PC-3 (cell line): ENCODE data around the gene SULT4A1. TPM values are rescaled to one million over a fixed set of nuclear protein-coding genes. Genes with fewer than 3 reads are reported as not detected.

ENCODE experiments used
- ATAC-seq: fragments of 200-7000 bp; cut with Tn5 transposase; 2 replicates; pipeline ENCODE4 v1.9.1; 2020; ENCODE audit warnings: mild to moderate bottlenecking, moderate library complexity
- BruUV-seq: library from RNA; stranded (reverse); fragments of 400-500 nt; replicated peaks from 2 replicates; lab custom pipeline; 2021; lab: Mats Ljungman, UMichigan
- CTCF ChIA-PET: fragments of 300-600 bp; sonication (Branson Sonifier 250); formaldehyde crosslinking; loops from one replicate; lab custom pipeline; 2022; ENCODE audit warnings: antibody characterized with exemption; lab: Charles Lee
- POLR2A ChIA-PET: fragments of 300-600 bp; sonication (Branson Sonifier 250); formaldehyde crosslinking; loops from one replicate; lab custom pipeline; 2022; ENCODE audit warnings: antibody characterized with exemption; ENCODE audit not compliant: unreplicated experiment; lab: Charles Lee
- DNase-seq: peaks from one replicate; pipeline ENCODE4 v3.0.0-alpha.2; 2015
- H2AFZ ChIP-seq: fragments of 300-600 bp; sonication (generic); 2 replicates; pipeline ENCODE4 v1.6.0; 2016; ENCODE audit warnings: antibody characterized with exemption, low read length
- H3F3A ChIP-seq: fragments of 300-600 bp; sonication (generic); one replicate; pipeline ENCODE4 v1.6.0; 2017; ENCODE audit warnings: antibody characterized with exemption, low read length, control low read depth, mild to moderate bottlenecking; ENCODE audit not compliant: unreplicated experiment
- H3K27ac ChIP-seq: fragments of 300-600 bp; sonication (generic); 2 replicates; pipeline ENCODE4 v1.5.1; 2016; ENCODE audit warnings: mild to moderate bottlenecking, low read length
- H3K27me3 ChIP-seq: fragments of 300-600 bp; sonication (generic); 2 replicates; pipeline ENCODE4 v1.6.1; 2016; ENCODE audit warnings: low read length, mixed read lengths
- H3K36me3 ChIP-seq: fragments of 300-600 bp; sonication (generic); 2 replicates; pipeline ENCODE4 v1.6.1; 2016; ENCODE audit warnings: low read depth, mixed run types, low read length, mixed read lengths
- H3K4me1 ChIP-seq: fragments of 300-600 bp; sonication (generic); 2 replicates; pipeline ENCODE4 v1.5.1; 2016; ENCODE audit warnings: low read length; ENCODE audit not compliant: insufficient read depth
- H3K4me2 ChIP-seq: fragments of 300-600 bp; sonication (generic); 2 replicates; pipeline ENCODE4 v1.6.0; 2016; ENCODE audit warnings: low read length
- H3K4me3 ChIP-seq: fragments of 300-600 bp; sonication (generic); 2 replicates; pipeline ENCODE4 v1.5.1; 2016; ENCODE audit warnings: mild to moderate bottlenecking, low read length, mixed read lengths
- H3K79me2 ChIP-seq: fragments of 300-600 bp; sonication (generic); 2 replicates; pipeline ENCODE4 v1.6.1; 2017; ENCODE audit warnings: low read length, mixed read lengths
- H3K9ac ChIP-seq: fragments of 300-600 bp; sonication (generic); 2 replicates; pipeline ENCODE4 v1.6.0; 2016; ENCODE audit warnings: mild to moderate bottlenecking, low read length
- H3K9me2 ChIP-seq: fragments of 300-600 bp; sonication (generic); replicated peaks from 2 replicates; pipeline ENCODE4 v1.6.1; 2016; ENCODE audit warnings: mixed run types, low read length, mixed read lengths
- H3K9me3 ChIP-seq: fragments of 300-600 bp; sonication (generic); 2 replicates; pipeline ENCODE4 v1.6.1; 2016; ENCODE audit warnings: low read length, mixed read lengths
- H4K20me1 ChIP-seq: fragments of 300-600 bp; sonication (generic); 2 replicates; pipeline ENCODE4 v1.6.1; 2016; ENCODE audit warnings: low read length, mixed read lengths
- CTCF ChIP-seq: fragments of 300-600 bp; sonication (generic); conservative IDR thresholded peaks from 2 replicates; pipeline ENCODE4 v1.5.1; 2017; ENCODE audit warnings: antibody characterized with exemption, low read depth, mild to moderate bottlenecking, low read length
- EZH2 ChIP-seq: fragments of 300-600 bp; sonication (generic); IDR thresholded peaks from one replicate; pipeline ENCODE4 v1.6.1; 2017; ENCODE audit warnings: antibody characterized with exemption, mild to moderate bottlenecking, low read length; ENCODE audit not compliant: unreplicated experiment
- EZH2phosphoT487 ChIP-seq: fragments of 300-600 bp; sonication (generic); IDR thresholded peaks from 2 replicates; pipeline ENCODE4 v1.6.1; 2018; ENCODE audit warnings: mild to moderate bottlenecking, antibody characterized with exemption, low read length, borderline replicate concordance
- intact Hi-C: fragments of 100-400 bp; cut with micrococcal nuclease; formaldehyde crosslinking; loops from 2 replicates; pipeline ENCODE4 v1.9.0; 2023
- total RNA-seq: library from RNA; depleted of rRNA; stranded (reverse); fragments of >200 nt; gene quantifications from 2 replicates; pipeline ENCODE4 v1.2.3, GENCODE V29; 2014

SULT4A1 gene
- total RNA-seq, 1 experiment from 2014 or later: not detected

- Histone ChIP-seq H3K9me3 (no peaks in the 10 kb centered on the region), H3K4me2 (no peak overlapping the region), H3F3A (no peaks in the 10 kb centered on the region), H3K79me2 (no peaks in the 10 kb centered on the region), H2AFZ (no peak overlapping the region), H3K9ac (no peak overlapping the region), H3K9me2 (no peaks in the 10 kb centered on the region), H3K4me1 (no peaks in the 10 kb centered on the region), H3K27ac (no peak overlapping the region), H4K20me1 (no peaks in the 10 kb centered on the region), H3K27me3 (peaks cover 5% of the 10 kb centered on the region; the same call in 1 of the 2 replicates), H3K4me3 (no peak overlapping the region), H3K36me3 (no peaks in the 10 kb centered on the region)
- intact Hi-C loops: no loop called here
- POLR2A ChIA-PET: no interaction called here
- ATAC-seq (no peak), DNase-seq (no peak)
- no TSS peak for BruUV-seq
- TF ChIP-seq CTCF (no peak), EZH2 (no peak), EZH2phosphoT487 (no peak)
- CTCF ChIA-PET: interaction anchor here (0.5 kb wide), 1 partner anchor 14 kb away, joined by 5 read pairs; no protein-coding TSS in a partner anchor
These were observed 19.1 kb upstream of the SULT4A1 start for GRCh38 chr22:43881091-43882061.

- Histone ChIP-seq H4K20me1 (no peaks in the 10 kb centered on the region), H3K4me3 (no peak overlapping the region), H3K79me2 (no peaks in the 10 kb centered on the region), H3K27ac (no peak overlapping the region), H2AFZ (no peak overlapping the region), H3K27me3 (peaks cover 10% of the 10 kb centered on the region), H3F3A (no peaks in the 10 kb centered on the region), H3K36me3 (no peaks in the 10 kb centered on the region), H3K9me2 (no peaks in the 10 kb centered on the region), H3K9me3 (no peaks in the 10 kb centered on the region), H3K9ac (no peak overlapping the region), H3K4me2 (no peak overlapping the region), H3K4me1 (no peaks in the 10 kb centered on the region)
- POLR2A ChIA-PET: no interaction called here
- no peak for TF ChIP-seq CTCF
- TF ChIP-seq EZH2phosphoT487: no peak
- no peak for TF ChIP-seq EZH2
- intact Hi-C loops: no loop called here
- ATAC-seq (no peak), DNase-seq (no peak)
- BruUV-seq: no TSS peak
- CTCF ChIA-PET: no interaction called here
These were observed 18.3 kb upstream of the SULT4A1 start for GRCh38 chr22:43880541-43880991.
